ENCODE data around the gene MYO6.
"Not testable (repeated sequence)": the region's sequence is repeated elsewhere in the genome, so short reads cannot be mapped to it uniquely, and the experiment has no call there.

MYO6 gene

DNA sequence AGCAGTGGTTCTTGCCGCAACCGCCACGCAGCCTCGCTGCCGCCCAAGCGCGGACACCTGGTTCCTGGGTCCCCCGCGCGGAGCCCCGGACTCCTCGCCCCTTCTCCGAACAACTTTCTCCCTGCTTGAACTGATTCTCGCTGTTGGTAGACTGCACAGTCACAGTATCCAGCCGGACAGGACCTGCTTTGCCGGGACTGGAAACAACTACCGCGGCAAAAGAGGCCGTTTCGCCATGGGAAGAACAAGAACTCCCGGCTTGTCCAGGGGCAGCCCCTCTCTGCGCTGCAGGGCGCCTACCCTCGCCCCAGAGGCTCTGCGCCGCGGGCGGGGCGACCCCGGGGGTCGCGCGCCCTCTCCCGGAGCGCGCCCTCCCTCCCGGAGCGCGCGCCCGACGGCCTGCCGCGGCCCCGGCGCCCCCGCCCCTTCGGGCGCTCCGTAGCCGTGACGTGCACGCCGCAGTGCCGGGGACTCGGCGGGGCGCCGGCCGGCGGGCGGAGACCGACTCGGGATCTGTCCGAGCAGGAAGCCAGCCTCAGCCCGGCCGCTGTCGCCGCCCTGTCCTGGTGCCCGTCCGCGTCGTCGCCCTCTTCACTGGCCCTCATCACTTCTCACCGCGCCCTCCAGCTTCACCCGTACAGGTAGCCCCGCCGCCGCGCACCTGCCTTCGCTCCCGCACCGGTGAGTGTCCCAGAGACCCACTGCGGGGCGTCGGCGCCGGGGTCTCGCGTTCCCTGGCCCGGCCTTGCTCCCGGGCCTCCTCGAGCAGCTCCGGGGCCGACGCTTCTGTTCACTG is at the start of gene MYO6:
MYO6 (plus strand) TSS at position 497 of the 796 bp plus-strand sequence. CDS start 68,309 bp downstream, outside the sequence.
- DNase-seq (ENCODE audit: low spot score), result peak; percentile 84

DNA sequence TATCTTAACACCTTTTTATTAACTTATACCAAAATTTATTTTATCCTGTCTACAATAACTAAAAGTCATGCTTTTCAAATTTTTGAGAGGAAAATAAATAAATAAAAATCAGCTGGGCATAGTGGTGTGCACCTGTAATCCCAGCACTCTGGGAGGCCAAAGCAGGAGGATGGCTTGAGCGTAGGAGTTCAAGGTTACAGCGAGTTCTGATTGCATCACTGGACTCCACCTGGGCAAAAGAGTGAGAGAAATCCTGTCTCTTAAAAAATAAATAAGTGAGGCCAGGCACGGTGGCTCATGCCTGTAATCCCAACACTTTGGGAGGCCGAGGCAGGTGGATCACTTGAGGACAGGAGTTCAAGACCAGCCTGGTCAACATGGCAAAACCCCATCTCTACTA is 40.7 kb upstream of the MYO6 start:
- DNase-seq (ENCODE audit: low spot score), result not testable (repeated sequence)

DNA sequence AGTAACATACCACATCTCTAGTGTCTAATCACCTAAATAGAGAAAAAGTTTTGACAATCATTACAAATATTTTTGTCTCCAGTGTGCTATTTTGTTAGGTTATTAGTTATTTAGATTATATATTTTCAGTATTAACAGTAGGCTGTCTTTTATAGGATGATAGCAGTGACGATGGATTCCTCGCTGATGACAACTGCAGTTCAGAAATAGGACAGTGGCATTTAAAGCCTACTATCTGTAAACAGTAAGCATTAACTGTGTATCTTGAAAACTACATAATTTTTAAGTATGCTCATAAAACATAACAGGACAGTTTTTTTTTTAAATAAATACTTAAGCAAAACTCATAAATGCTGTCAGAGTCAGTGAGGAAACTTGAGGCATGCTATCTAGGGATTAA is 37.9 kb upstream of the MYO6 start:
- no peak for DNase-seq (ENCODE audit: low spot score)

DNA sequence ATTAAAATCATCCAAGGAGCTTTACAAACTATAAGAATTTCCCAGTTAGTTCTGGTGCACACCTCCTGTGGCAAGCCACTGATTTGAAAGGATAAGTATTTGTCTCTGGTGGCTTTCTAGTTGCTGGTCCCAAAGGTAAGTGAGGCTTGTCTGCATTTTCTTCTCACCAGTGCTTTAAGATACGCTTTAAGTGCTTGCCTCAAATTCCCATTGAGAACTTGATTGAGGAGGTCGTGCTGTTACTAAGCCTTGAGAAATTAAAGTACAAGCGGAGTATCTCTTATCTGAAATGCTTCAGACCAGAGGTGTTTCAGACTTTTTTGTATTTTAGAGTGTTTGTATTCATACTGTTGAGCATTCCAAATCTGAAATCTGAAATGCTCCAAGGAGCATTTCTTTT is 29.9 kb upstream of the MYO6 start:
- no peak for DNase-seq (ENCODE audit: low spot score)

DNA sequence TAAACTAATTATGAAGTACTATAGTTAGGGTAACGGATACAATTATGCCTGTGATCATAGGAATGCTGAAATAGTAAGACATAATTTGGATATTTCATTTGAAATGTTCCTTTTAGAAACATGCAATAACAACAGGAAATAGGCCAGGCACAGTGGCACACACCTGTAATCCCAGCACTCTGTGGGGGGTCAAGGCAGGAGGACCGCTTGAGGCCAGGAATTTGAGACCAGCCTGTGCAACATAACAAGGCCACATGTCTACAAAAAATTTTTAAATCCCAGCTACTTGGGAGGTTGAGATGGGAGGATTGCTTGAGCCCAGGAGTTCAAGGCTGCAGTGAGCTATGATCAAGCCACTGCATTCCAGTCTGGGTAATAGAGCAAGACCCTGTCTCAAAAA is 25.7 kb upstream of the MYO6 start:
- DNase-seq (ENCODE audit: low spot score), result no peak

DNA sequence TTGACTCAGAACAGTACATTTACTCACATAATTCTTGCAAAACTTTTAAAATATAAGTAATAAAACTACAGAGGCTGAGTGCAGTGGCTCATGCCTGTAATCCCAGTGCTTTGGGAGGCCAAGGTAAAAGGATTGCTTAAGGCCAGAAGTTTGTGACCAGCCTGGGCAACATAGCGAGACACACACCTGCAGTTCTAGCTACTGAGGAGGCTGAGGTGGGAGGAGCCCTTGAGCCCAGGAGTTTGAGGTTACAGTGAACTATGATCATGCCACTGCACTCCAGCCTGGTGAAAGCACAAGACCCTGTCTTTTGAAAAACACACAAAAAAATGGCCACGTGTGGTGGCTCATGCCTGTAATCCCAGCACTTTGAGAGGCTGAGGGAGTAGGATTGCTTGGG is 21.8 kb upstream of the MYO6 start:
- DNase-seq (ENCODE audit: low spot score), result no peak

DNA sequence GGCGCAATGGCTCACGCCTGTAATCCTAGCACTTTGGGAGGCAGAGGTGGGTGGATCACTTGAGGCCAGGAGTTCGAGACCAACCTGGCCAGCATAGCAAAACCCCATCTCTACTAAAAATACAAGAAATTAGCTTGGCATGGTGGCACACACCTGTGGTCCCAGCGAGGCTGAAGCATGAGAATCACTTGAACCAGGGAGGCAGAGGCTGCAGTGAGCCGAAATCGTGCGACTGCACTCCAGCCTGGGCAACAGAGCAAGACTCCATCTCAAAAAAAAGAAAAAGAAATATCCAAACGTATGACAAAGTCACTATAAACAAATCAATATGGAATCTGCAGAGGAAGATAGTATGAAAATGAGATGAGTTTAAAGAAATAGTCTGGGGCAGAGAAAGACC is 18.0 kb upstream of the MYO6 start:
- DNase-seq (ENCODE audit: low spot score), result not testable (repeated sequence)

DNA sequence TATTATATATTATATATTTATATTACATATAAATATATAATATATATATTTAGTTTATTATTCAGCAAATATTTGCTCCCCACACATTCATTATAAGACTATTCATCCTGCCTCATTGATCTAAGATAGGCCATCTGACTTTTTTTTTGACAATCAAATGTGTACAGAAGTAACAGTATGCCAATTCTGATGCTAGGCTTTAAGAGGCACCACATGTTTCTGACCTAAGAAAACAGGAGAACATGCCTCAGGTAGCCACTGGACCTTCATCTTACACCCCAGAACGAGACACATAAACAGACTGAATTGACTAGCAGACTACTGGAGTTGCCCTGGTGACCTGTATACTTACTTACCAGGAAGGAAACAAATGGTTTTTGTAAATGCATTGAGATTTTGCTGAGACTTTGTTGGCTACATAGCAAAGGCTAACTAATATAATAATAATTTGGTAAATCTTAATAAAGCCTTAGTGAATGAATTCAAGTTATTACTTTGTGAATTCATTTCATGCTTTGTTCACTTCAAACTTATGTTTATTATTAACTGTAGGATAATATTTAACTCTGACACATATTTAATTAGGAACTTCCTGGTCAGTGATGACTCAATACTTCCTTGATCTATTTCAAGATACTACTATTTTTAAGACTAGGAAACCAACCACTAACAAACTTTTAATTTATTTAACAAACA is 13.4 kb upstream of the MYO6 start:
- DNase-seq (ENCODE audit: low spot score), result no peak

DNA sequence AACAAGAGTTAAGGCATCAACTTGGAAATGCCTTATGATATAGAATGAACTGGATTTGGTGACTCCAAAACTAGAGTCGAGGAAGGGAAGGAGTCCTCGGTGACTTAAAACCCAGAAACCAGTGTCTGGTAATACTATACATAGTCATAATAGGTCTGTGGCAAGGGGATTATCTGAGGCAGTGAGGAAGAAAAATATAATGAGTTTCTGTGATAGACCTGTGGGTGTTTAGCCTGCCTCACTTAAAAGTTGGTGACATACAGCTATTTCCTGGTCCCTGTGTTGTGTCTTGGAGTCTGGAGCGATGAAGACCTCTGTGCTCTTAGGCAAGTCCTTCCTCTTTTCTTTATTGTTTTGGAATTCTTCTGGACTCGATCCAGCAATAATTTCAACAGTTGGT is 5.1 kb upstream of the MYO6 start:
- no peak for DNase-seq (ENCODE audit: low spot score)

DNA sequence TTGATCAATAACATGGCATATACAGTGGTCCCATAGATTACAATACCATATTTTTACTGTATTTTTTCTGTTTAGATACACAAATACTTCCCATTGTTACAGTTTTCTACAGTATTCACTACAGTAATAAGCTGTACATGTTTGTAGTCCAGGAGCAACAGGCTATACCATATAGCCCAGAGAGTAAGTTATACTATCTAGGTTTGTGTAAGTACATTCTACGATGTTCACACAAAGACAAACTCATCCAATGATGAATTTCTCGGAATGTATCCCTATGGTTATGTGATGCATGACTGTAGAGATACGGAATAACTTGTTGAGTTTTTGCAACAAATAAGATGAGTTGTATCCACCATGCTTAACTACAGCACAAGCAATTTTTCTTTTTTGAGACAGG is 3.6 kb upstream of the MYO6 start:
- DNase-seq (ENCODE audit: low spot score), result no peak

DNA sequence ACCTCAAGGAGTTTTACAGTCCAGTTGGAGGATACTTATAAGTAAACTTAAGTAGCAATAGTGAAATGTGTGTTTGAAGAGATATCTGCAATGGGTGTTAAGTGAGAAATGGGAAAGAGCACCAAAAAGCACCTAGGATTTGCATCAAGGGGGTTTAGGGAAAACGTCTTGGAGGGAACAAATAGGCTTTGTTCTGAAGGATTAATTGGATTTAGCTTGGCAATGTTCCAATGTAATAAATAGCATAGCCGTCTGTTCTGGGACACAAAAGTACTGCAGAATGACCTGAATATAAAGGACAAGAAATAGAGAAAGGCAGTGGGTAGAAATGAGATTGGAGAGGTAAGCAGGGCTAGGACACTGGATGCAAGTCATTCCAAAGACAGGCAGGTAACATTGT is 2.8 kb upstream of the MYO6 start:
- no peak for DNase-seq (ENCODE audit: low spot score)

DNA sequence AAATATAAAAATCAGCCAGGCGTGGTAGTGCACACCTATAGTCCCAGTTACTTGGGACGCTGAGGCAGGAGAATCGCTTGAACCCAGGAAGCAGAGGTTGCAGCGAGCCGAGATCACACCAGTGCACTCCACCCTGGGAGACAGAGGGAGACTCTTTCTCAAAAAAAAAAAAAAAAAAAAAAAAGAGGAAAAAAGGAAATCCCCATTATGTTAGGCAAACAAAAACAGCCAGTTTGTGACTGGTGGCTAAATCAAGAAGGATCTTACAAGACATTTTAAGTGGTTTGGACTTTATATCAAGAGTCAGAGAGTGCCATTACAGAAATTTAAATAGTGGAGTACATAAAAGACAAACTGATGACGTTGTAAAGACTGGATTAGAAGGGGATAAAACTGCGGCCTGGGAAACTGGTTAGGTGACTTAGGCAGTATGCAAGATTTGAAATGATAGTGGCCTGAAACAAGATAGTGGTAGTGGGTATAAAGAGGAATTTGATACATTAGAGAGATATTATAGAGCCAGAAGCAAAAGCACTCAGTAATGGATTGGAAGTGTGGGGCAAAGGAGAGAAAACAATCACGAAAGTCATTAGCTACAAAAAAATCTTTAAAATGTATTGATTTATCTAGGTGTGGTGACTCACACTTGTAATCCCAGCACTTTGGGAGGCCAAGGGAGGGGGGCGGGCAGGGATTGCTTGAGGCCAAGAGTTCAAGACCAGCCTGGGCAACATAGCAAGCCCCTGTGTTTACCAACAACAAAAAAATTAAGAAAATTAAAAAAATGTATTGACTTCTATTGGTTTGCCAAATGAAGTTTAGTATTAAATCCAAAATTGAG is 1.7 kb upstream of the MYO6 start:
- DNase-seq (ENCODE audit: low spot score), result no peak

DNA sequence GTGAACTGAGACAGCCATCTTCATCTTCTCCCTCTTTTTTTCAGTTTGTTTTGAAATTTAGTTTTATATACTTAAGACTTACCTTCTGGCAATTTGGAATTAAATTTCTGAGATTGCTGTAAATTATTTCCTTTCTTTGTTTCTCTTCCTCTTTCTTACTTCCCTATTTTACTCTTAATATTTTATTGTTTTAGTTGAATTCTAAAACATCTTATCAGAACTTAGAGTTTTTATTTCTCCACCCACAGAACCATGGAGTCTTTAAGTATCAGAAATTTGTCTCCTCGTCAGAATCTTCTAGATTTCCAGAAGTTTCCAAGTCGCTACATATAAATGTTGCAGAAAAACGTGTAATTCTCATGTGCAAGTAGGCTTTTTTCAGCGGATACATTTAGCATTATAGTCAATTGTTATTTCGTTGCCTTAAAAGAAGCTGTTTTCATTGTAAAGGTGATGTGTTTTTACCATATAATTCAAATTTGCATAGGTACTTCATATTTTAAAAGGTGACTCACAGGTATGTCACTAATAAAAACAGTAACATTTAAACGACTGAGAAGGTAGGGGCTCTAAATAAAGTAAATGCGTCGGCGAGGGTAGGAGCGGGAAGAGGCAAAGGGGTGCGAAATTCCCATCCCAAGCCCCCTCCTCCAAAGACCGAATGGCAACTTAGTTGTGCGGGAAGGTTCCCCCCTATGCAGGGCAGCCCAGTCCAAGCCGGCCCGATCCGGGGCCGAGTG is 866 bp upstream of the MYO6 start:
- DNase-seq (ENCODE audit: low spot score), result no peak

DNA sequence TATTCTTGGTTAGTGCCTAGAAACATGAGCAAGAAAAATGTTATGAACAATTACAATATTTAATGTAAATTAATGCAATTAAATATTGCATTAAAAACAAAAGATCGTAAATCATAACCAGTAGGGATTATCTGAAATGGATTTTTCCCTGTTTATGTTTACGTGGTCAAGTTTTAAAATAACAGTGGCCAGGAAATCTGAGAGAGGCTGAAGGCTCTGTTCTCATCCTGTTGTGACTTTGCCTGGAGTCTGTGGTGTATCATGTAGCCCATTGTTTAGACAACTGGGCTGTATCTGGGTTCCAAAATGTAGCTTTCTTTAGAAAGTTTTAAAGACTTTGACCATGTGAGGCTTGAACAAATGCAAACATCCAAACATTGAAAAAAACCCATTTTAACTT is 2.4 kb downstream of the MYO6 start:
- no peak for DNase-seq (ENCODE audit: low spot score)

DNA sequence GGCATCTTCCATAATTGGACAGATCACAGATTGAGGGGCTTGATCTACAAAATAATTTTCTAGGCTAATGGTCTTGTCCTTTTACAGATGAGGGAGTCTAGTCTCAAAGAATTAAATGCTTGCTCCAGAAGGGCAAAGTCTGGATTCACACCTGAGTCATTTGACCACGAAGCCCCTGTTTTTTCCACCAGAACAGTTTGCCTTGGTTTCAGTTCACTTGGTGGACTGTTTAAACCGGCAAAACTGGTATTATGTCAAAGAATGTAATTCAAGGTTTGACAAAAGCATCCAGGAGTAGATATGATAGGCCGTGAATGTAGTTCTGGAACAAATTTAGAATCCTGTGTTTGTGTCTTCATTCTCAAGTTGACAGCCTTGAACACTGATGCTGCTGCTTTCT is 3.3 kb downstream of the MYO6 start:
- no peak for DNase-seq (ENCODE audit: low spot score)

DNA sequence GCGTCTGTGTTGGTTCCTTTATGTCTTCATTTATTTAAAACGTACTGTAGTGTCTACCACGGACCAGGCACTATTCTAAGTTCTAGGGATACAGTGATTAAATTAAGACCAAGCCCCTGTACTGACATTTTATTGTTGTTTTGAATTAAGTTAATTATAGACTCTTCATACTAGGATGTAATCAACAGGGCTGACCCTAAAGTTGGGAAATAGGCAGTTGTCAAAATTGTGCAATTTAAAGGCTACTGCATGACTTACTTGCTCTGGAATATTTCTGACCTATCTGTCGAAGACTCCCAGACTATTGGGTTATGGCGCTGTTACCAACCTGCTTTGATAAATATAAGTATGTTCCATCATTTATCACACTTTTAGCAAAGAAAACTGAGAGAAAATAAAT is 6.7 kb downstream of the MYO6 start:
- no peak for DNase-seq (ENCODE audit: low spot score)

DNA sequence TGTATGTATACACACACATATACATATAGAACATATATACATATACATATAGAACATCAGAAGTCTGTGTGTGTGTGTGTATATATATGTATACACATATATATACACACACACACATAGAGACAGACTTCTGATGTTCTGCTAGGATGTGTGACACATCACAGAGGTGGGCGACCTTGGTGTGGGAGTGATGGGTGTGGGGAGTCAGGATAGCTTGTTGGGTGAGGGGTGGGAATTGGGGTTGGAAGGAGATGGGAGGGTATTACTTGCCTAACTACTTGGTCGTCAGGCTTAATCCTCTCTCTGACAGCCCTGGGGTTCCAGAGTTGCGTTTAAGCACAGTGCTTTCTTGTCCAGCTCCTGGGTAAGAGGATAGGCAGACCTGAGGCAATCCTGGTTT is 8.3 kb downstream of the MYO6 start:
- DNase-seq (ENCODE audit: low spot score), result no peak

DNA sequence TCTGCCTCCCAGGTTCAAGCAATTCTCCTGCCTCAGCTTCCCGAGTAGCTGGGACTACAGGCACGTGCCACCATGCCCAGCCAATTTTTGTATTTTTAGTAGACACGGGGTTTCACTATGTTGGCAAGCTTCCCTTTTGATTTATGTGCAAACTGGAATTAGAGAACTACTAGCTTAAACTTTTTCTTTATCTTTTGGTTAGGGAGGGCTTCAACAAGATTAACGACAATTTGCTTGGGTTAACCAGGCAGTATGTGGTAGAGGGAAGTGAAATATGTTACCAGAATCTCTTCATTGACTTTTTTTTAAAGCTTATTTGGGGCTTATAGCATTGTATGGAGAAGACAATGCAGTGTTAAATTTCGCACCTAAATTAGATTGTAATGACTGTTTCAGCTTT is 9.0 kb downstream of the MYO6 start:
- DNase-seq (ENCODE audit: low spot score), result no peak

DNA sequence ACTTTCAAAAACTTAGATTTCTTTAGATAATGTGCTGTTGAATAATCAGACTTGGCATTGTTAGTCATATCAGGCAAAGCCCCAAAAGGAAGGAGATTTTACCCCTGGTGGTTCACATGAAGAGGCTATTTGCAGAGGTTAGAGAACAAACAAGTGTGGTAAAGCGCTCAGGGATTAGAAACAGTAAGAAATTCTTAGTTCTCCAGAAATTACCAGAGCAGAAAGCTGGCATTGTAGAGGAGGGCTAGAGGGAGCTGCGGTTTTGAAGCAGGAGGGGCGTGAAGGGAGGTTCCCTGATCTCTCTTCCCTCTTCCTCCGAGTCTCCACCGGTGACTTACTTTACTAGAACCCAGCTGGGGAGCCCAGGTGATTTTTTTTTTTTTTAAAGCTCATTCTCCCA is 10.2 kb downstream of the MYO6 start:
- no peak for DNase-seq (ENCODE audit: low spot score)

DNA sequence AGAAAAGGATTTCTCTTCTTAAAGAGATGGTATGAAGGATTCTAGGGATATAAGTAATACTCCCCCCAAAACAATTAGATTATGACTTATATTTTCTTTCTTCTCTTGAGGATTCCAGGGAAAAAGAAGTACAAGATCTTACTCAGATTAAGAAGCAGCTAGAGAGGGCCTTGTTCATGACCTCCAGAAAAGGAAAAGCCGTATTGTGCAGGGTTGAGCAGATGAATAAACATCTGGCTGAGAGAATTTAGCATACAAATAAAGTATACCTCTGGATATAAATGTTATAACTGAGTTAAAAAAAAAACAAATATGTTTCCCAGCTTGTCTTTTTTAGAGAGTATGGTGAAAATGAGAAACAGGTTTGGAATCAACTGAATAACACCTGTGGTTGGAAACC is 11.3 kb downstream of the MYO6 start:
- no peak for DNase-seq (ENCODE audit: low spot score)

DNA sequence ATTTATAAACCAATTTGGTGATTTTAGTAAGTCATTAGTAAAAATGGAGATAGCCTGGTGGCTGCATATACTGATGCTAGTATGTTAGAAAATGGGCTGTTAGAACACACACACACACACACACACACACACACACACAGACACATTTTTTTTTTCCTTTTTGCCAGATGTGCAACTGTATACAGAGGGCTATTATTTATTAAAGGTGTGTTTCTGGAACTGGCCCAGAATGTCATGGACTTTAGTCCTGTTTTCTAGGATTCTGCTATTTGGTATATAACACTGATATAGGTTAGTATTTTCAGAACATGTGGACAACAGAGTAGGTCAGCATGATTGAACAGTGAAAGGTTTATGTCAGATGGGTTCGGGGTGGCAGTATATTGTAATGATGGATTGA is 12.4 kb downstream of the MYO6 start:
- DNase-seq (ENCODE audit: low spot score), result no peak

DNA sequence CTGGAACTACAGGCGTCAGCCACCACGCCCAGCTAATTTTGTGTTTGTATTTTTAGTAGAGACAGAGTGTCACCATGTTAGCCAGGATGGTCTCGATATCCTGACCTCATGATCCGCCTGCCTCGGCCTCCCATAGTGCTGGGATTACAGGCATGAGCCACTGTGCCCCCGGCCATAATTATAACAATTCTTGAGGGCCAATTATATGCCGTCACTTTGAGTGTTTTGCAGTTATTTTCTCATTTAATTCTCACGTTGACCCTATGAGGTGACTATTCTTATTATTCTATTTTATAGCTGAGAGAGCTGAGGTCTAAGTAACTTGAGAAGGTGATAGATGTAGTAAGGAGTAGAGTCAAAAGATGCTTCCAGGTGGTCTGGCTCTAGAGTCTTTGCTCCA is 13.0 kb downstream of the MYO6 start:
- no peak for DNase-seq (ENCODE audit: low spot score)

All from left forelimb (tissue), 1 donor.